Liver (tissue), 9 donors: ENCODE results near the gene GPR61. TPM values are rescaled to one million over a fixed set of nuclear protein-coding genes. Genes with fewer than 3 reads are reported as not detected.

Experiments
- DNase-seq: peaks from one replicate; pipeline ENCODE4 v3.0.0-alpha.2; 2017; ENCODE audit warnings: low spot score
- H3K27ac ChIP-seq, 2 donors: one replicate each; pipeline ENCODE4 v1.7.0; 2013; ENCODE audit warnings: inconsistent platforms in 2 of 2, low read length in 2 of 2, control low read depth in 1 of 2, low read depth in 1 of 2, mild to moderate bottlenecking in 1 of 2
- H3K27me3 ChIP-seq, 4 donors: one replicate each; pipeline versions ENCODE4 v1.6.1 to v1.7.0; 2013; ENCODE audit warnings: low read length in 3 of 4, inconsistent platforms in 1 of 4, mild to moderate bottlenecking in 1 of 4, moderate library complexity in 1 of 4; ENCODE audit not compliant: control insufficient read depth in 4 of 4, insufficient read depth in 4 of 4
- H3K36me3 ChIP-seq, 4 donors: one replicate each; pipeline versions ENCODE4 v1.6.1 to v1.7.0; 2013; ENCODE audit warnings: low read length in 3 of 4, mild to moderate bottlenecking in 3 of 4, low read depth in 1 of 4, moderate library complexity in 1 of 4; ENCODE audit not compliant: control insufficient read depth in 4 of 4, insufficient read depth in 3 of 4
- H3K4me1 ChIP-seq, 4 donors: one replicate each; pipeline versions ENCODE4 v1.6.1 to v1.7.0; 2013; ENCODE audit warnings: low read length in 3 of 4, mild to moderate bottlenecking in 3 of 4, moderate library complexity in 1 of 4; ENCODE audit not compliant: control insufficient read depth in 4 of 4, insufficient read depth in 4 of 4
- H3K4me3 ChIP-seq, 3 donors: one replicate each; pipeline versions ENCODE4 v1.6.1 to v1.7.0; 2013; ENCODE audit warnings: low read length in 3 of 3, control low read depth in 1 of 3, low read depth in 1 of 3, mild to moderate bottlenecking in 1 of 3
- H3K9ac ChIP-seq, 2 donors: one replicate each; pipeline ENCODE4 v1.7.0; 2013; ENCODE audit warnings: low read length in 2 of 2, mild to moderate bottlenecking in 2 of 2, moderate library complexity in 2 of 2, control low read depth in 1 of 2, low read depth in 1 of 2
- H3K9me3 ChIP-seq, 4 donors: one replicate each; pipeline versions ENCODE4 v1.6.1 to v1.7.0; 2013; ENCODE audit warnings: low read length in 3 of 4; ENCODE audit not compliant: control insufficient read depth in 4 of 4
- ATF3 ChIP-seq: IDR thresholded peaks from 2 replicates; pipeline ENCODE4 v1.6.1; 2016; ENCODE audit warnings: antibody characterized with exemption
- CTCF ChIP-seq: fragments of 150-350 bp; IDR thresholded peaks from 2 replicates; pipeline ENCODE4 v1.5.1; 2017; ENCODE audit warnings: improper control_type of control experiment, low read depth, low read length; ENCODE audit not compliant: missing input control
- EGR1 ChIP-seq, 2 donors: IDR thresholded peaks; 2 replicates each; pipeline ENCODE4 v1.6.1; 2016 to 2018; ENCODE audit warnings: antibody characterized with exemption in 2 of 2, low read depth in 2 of 2
- FOXA1 ChIP-seq: IDR thresholded peaks from 2 replicates; pipeline ENCODE4 v1.6.1; 2016; ENCODE audit warnings: antibody characterized with exemption
- FOXA2 ChIP-seq: IDR thresholded peaks from 2 replicates; pipeline ENCODE4 v1.6.1; 2016; ENCODE audit warnings: antibody characterized with exemption
- GABPA ChIP-seq, 2 donors: IDR thresholded peaks in 1 of 2; conservative IDR thresholded peaks in 1 of 2; 2 replicates each; pipeline ENCODE4 v1.6.1; 2016; ENCODE audit warnings: antibody characterized with exemption in 2 of 2, mild to moderate bottlenecking in 1 of 2, moderate library complexity in 1 of 2
- HNF4A ChIP-seq, 2 donors: conservative IDR thresholded peaks; 2 replicates each; pipeline ENCODE4 v1.6.1; 2016; ENCODE audit warnings: antibody characterized with exemption in 2 of 2, mild to moderate bottlenecking in 2 of 2
- HNF4G ChIP-seq: IDR thresholded peaks from 2 replicates; pipeline ENCODE4 v1.6.1; 2016; ENCODE audit warnings: antibody characterized with exemption
- NR2F2 ChIP-seq: IDR thresholded peaks from 2 replicates; pipeline ENCODE4 v1.6.1; 2016; ENCODE audit warnings: antibody characterized with exemption
- RXRA ChIP-seq, 2 donors: IDR thresholded peaks; 2 replicates each; pipeline ENCODE4 v1.6.1; 2017 to 2018; ENCODE audit warnings: antibody characterized with exemption in 2 of 2, mild to moderate bottlenecking in 1 of 2
- TAF1 ChIP-seq: conservative IDR thresholded peaks from 2 replicates; pipeline ENCODE4 v1.6.1; 2016; ENCODE audit warnings: antibody characterized with exemption, mild to moderate bottlenecking
- WGBS: extraction: QIAGEN DNeasy Blood & Tissue Kit; methylation state at CpG from one replicate; pipeline ENCODE4 v1.1.7; 2013; 5-methylcytosine and 5-hydroxymethylcytosine counted together
- polyA plus RNA-seq, 2 donors: library from polyadenylated mRNA; stranded (reverse) in 1 of 2; unstranded in 1 of 2; fragments of 200-250 nt in 1 of 2; fragments of >200 nt in 1 of 2; fragmentation: Nextera tagmentation in 1 of 2; extraction: Ambion mirVana in 1 of 2; gene quantifications; one replicate each; pipeline versions ENCODE4 v1.2.1 to v1.2.3, GENCODE V29; 2013 to 2015
- total RNA-seq, 2 donors: library from RNA; depleted of rRNA; stranded (reverse); fragments of >200 nt; gene quantifications; one replicate each; pipeline ENCODE4 v1.2.3, GENCODE V29; 2014
- TF ChIP-seq, protein P1 (sequence below): IDR thresholded peaks from 2 replicates; pipeline ENCODE4 v1.6.1; 2016; ENCODE audit warnings: antibody characterized with exemption
- TF ChIP-seq, protein P2 (sequence below): IDR thresholded peaks from 2 replicates; pipeline ENCODE4 v1.6.1; 2016; ENCODE audit warnings: antibody characterized with exemption, mild to moderate bottlenecking
- donor health status: healthy.
- donor health status: healthy.
- donor health status: healthy.
- donor health status: healthy.
- donor health status: healthy.

The GPR61 gene
- total and polyA plus RNA-seq, 4 donors: 0.32 TPM; not detected in 3

- WGBS: 67% methylated on average over 4 of the region's 4 CpGs
- Histone ChIP-seq H3K9me3 (no peaks in the 10 kb centered on the region), H3K36me3 (no peaks in the 10 kb centered on the region), H3K27me3 (no peaks in the 10 kb centered on the region), H3K27ac (no peak overlapping the region), H3K4me1 (peaks cover 0 to 4% (median 1%) of the 10 kb centered on the region in 4 donors), H3K4me3 (no peak overlapping the region), H3K9ac (no peak overlapping the region)
- DNase-seq: no peak
- TF ChIP-seq CTCF: no peak
- TF ChIP-seq TAF1: no peak
- TF ChIP-seq, protein P1, sequence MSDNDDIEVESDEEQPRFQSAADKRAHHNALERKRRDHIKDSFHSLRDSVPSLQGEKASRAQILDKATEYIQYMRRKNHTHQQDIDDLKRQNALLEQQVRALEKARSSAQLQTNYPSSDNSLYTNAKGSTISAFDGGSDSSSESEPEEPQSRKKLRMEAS: no peak
- no peak for TF ChIP-seq FOXA2
- no peak for TF ChIP-seq RXRA (IDR thresholded peaks at IDR 0.05)
- TF ChIP-seq ATF3: no peak
- no peak for TF ChIP-seq NR2F2
- no peak for TF ChIP-seq HNF4G
- TF ChIP-seq, protein P2, sequence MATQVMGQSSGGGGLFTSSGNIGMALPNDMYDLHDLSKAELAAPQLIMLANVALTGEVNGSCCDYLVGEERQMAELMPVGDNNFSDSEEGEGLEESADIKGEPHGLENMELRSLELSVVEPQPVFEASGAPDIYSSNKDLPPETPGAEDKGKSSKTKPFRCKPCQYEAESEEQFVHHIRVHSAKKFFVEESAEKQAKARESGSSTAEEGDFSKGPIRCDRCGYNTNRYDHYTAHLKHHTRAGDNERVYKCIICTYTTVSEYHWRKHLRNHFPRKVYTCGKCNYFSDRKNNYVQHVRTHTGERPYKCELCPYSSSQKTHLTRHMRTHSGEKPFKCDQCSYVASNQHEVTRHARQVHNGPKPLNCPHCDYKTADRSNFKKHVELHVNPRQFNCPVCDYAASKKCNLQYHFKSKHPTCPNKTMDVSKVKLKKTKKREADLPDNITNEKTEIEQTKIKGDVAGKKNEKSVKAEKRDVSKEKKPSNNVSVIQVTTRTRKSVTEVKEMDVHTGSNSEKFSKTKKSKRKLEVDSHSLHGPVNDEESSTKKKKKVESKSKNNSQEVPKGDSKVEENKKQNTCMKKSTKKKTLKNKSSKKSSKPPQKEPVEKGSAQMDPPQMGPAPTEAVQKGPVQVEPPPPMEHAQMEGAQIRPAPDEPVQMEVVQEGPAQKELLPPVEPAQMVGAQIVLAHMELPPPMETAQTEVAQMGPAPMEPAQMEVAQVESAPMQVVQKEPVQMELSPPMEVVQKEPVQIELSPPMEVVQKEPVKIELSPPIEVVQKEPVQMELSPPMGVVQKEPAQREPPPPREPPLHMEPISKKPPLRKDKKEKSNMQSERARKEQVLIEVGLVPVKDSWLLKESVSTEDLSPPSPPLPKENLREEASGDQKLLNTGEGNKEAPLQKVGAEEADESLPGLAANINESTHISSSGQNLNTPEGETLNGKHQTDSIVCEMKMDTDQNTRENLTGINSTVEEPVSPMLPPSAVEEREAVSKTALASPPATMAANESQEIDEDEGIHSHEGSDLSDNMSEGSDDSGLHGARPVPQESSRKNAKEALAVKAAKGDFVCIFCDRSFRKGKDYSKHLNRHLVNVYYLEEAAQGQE: no peak
These were observed 4.2 kb upstream of the GPR61 start for GRCh38 chr1:109535481-109535880.

- no peak overlapping the region for H3K27ac ChIP-seq
- no peaks in the 10 kb centered on the region for H3K27me3 ChIP-seq
- no peak overlapping the region for H3K9ac ChIP-seq
- H3K36me3 ChIP-seq: no peaks in the 10 kb centered on the region
- peaks cover 0 to 4% (median 1%) of the 10 kb centered on the region in 4 donors for H3K4me1 ChIP-seq
- no peak for TF ChIP-seq HNF4A (conservative IDR thresholded peaks at IDR 0.05)
- H3K4me3 ChIP-seq: no peak overlapping the region
- no peak for DNase-seq
- H3K9me3 ChIP-seq: no peaks in the 10 kb centered on the region
- 83% methylated on average over 5 of the region's 5 CpGs for WGBS
These were observed 3.6 kb upstream of the GPR61 start for GRCh38 chr1:109535971-109536491.

DNA sequence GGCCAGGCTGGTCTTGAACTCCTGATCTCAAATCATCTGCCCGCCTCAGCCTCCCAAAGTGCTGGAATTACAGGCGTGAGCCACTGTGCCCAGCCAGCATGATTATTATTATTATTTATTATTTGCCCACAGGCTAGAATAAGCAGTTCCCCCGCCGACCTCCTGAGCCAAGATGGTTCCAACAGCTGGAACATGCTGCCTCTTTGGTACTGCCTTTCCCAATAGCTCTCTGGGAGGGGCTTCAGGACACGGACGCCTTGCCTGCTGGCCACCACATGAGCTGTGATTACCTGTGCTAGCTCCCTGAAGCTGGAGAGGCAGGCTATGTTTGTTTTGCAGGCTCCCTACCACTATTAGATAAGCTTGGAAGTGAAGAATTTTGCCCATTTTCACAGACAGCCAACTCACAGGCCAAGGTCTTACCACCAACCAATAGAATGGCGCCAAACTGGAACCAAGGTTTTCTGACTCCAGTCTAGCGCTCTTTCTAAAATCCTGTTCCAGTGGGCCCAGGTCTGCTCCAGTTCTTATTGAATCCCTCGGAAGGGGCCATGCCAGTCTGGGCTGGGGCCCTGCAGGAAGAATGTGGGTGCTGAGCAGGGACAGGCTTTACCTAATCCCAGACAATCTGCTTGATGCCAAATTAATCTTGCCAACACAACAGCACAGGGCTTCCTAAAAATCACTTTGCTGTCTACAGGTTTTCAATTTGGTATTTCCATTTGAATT, 2.1 kb upstream of the GPR61 start:
- Histone ChIP-seq H3K4me1 (no peaks in the 10 kb centered on the region), H3K27ac (no peak overlapping the region), H3K36me3 (no peaks in the 10 kb centered on the region), H3K9ac (no peak overlapping the region), H3K9me3 (no peaks in the 10 kb centered on the region), H3K27me3 (no peaks in the 10 kb centered on the region), H3K4me3 (no peak overlapping the region)
- WGBS: 91% methylated on average over 9 of the region's 9 CpGs
- no peak for DNase-seq
- TF ChIP-seq ATF3 (no peak), GABPA (IDR thresholded peaks at IDR 0.05 in 1 of 2, conservative IDR thresholded peaks at IDR 0.05 in 1 of 2) (no peak), FOXA1 (no peak), EGR1 (IDR thresholded peaks at IDR 0.05; ENCODE audit: low read depth in 2 of 2) (no peak), HNF4G (no peak), FOXA2 (no peak), TAF1 (no peak), RXRA (IDR thresholded peaks at IDR 0.05) (no peak)
- TF ChIP-seq, protein P2: no peak
